ENCODE results near the gene PHF20. TPM values are rescaled to one million over a fixed set of nuclear protein-coding genes. Genes with fewer than 3 reads are reported as not detected.

PHF20 gene
- total RNA-seq, 1 donor: 34.5 TPM

DNA sequence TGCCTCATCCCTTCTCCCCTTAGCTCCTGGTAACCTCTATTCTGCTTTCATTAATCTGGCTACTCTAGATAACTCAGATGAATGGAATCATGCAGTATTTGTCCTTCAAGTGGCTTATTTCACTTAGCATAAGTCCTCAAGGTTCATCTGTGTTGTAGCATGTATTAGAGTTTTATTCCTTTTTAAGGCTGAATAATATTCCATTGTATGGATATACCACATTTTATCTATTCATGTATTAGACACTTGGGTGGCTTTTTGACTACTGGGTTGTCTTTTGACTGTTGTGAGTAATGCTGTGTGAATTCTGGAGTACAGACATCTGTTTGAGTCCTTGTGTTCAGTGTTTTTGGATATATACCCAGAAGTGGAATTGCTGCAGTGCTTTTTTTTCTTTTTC lies 58.4 kb downstream of the PHF20 start:
- no peak overlapping the region for H3K4me3 ChIP-seq (ENCODE audit: low read depth, low read length)
- no peak for DNase-seq (ENCODE audit: low read depth)
- TF ChIP-seq, protein P1, sequence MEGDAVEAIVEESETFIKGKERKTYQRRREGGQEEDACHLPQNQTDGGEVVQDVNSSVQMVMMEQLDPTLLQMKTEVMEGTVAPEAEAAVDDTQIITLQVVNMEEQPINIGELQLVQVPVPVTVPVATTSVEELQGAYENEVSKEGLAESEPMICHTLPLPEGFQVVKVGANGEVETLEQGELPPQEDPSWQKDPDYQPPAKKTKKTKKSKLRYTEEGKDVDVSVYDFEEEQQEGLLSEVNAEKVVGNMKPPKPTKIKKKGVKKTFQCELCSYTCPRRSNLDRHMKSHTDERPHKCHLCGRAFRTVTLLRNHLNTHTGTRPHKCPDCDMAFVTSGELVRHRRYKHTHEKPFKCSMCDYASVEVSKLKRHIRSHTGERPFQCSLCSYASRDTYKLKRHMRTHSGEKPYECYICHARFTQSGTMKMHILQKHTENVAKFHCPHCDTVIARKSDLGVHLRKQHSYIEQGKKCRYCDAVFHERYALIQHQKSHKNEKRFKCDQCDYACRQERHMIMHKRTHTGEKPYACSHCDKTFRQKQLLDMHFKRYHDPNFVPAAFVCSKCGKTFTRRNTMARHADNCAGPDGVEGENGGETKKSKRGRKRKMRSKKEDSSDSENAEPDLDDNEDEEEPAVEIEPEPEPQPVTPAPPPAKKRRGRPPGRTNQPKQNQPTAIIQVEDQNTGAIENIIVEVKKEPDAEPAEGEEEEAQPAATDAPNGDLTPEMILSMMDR (IDR thresholded peaks at IDR 0.05; ENCODE audit: insufficient read depth, low read depth, low read length): no peak

DNA sequence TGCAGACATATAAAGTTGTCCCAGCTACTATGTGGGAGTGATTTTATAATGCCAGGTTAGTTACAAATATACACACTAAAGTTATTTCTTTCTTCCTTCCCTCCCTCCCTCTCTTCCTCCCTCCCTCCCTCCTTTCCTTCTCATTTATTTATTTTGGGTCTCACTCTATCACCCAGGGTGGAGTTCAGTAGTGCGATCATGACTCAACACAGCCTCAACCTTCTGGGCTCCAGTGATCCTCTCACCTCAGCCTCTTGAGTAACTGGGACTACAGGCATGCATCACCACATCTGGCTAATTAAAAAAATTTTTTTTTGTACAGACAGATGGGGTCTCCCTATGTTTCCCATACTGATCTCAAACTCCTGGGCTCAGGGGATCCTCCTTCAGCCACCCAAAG lies 59.2 kb downstream of the PHF20 start:
- TF ChIP-seq, protein P1 (IDR thresholded peaks at IDR 0.05; ENCODE audit: insufficient read depth, low read depth, low read length): no peak
- peak; percentile 30 for DNase-seq (ENCODE audit: low read depth)
- no peak overlapping the region for H3K4me3 ChIP-seq (ENCODE audit: low read depth, low read length)

DNA sequence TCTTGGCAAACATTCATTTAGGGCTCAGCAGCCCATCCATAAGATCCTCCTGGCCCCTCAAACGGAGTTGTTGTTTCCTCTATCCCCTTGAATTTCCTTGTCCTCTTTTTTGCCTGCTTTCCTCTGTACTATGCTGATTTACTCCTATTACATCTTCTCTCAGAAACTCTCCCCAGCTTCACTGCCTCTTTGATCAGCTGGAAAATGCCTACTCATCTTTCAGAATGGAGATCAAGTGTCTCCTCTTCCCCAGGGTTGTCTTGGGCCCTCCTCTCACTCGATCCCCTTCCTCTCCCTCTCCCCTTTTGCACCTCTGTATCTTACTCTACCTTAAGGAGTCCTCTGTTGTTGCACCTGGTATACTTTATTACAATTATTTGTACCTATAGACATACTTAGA lies 60.2 kb downstream of the PHF20 start:
- TF ChIP-seq, protein P1 (IDR thresholded peaks at IDR 0.05; ENCODE audit: insufficient read depth, low read depth, low read length): no peak
- DNase-seq (ENCODE audit: low read depth): no peak
- H3K4me3 ChIP-seq (ENCODE audit: low read depth, low read length): no peak overlapping the region

DNA sequence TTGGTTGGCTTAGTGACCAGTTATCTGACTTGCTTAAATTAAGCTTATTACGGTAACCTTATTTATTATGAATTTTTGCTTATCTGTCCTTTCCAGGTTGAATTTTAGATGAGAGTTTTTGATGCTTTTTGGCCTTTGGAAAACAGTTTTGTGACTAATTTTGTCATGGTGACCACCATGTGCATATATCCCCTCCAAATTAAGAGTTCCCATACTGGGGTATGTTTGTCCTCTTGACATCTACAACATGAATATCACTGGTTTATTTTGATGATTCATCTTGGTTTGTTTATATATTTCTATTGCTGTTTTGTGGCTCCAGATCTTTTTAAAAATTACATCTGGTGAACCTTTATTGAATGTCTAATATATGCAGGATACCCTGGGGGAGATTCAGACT lies 61.4 kb downstream of the PHF20 start:
- DNase-seq (ENCODE audit: low read depth): peak; percentile 48
- TF ChIP-seq, protein P1 (IDR thresholded peaks at IDR 0.05; ENCODE audit: insufficient read depth, low read depth, low read length): no peak
- no peak overlapping the region for H3K4me3 ChIP-seq (ENCODE audit: low read depth, low read length)

DNA sequence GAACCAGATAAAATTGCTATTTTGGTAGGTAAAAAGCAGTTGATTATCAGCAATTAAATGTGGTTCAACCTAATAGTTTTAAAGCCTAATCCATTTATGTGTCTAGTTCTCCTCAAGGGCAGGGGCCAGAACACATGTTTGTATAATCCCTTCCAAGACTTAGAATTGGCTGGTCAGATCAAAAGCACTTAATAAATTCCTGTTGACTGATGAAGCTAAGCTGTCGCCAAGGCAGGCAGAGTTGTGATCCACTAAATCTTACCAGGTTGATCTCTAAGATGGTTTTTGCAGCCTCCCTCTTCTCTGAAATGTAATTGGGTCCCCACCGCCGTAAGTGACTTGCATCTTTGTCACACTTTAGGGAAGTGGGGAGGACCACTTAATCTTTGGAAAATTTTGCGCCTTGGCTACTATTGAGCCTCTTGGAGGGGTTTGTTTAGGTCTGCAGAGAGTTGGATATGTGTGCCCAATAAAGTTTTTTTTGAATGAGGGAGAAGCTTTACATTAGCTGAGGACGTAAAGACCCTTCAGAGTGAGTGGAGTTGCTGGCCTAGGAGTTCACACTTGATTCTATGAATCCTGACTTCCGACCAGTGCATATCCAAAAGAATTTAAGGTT lies 65.9 kb downstream of the PHF20 start:
- TF ChIP-seq, protein P1 (IDR thresholded peaks at IDR 0.05; ENCODE audit: insufficient read depth, low read depth, low read length): no peak
- no peak overlapping the region for H3K4me3 ChIP-seq (ENCODE audit: low read depth, low read length)
- peak; percentile 33 for DNase-seq (ENCODE audit: low read depth)

DNA sequence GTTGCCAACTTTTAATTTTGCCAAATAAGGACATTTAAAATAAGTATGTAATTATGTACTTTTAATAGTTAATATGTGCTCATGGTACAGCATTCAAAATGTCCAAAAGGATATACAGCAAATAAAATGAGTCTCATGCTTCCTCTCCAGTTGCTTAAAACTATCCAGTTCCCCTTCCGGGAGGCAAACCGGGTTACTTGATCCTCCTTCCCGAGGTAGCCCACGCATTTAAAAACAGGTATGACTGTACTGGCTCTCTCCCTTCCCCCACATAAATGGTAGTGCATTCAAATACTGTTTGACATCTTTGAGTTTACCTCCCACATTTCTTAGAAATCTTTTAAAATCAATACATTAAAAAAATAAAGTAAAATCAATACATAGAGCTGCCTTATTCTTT lies 66.4 kb downstream of the PHF20 start:
- H3K4me3 ChIP-seq (ENCODE audit: low read depth, low read length): no peak overlapping the region
- TF ChIP-seq, protein P1 (IDR thresholded peaks at IDR 0.05; ENCODE audit: insufficient read depth, low read depth, low read length): no peak
- DNase-seq (ENCODE audit: low read depth): no peak

DNA sequence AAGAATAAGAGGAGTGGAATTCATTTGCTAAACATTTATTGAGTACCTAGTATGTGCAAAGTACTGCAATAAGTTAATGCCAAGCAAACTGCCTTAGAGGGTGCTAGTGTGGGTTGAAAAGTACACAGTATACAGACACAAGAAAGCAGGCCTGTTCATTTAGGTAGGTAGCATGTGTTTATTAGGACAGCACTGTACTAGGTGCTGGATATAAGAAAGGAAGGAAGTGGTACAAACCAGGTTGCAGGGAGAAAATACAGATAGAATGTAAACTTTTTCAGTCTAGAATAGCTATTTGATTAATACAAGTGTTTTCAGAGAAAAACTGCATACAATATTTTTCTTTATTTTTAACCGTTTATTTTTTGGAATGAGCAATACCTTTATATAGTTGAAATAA lies 68.1 kb downstream of the PHF20 start:
- DNase-seq (ENCODE audit: low read depth): no peak
- TF ChIP-seq, protein P1 (IDR thresholded peaks at IDR 0.05; ENCODE audit: insufficient read depth, low read depth, low read length): no peak

More for the DNA sequence above, 68.1 kb downstream of the PHF20 start:
- no peak overlapping the region for H3K4me3 ChIP-seq (ENCODE audit: low read depth, low read length)

Data from fibroblast of villous mesenchyme (primary cell).